Measurements from ENCODE around the gene FARSA. TPM values are rescaled to one million over a fixed set of nuclear protein-coding genes. Genes with fewer than 3 reads are reported as not detected.

Gene FARSA
- total and polyA plus RNA-seq, 2 donors (not counting 3 experiments of a cell fraction or from before 2014, with no cell fraction given) = 51.8 to 77.4 TPM

- no peaks in the 10 kb centered on the region for H4K20me1 ChIP-seq (replicated peaks; ENCODE audit: control insufficient read depth, extremely low read depth, insufficient read depth, low read length)
- ChIA-PET CTCF (no interaction called here), POLR2A (no interaction called here)
- intact Hi-C loops (cut with micrococcal nuclease) (no loop called here), dilution Hi-C loops (cut with MboI; ENCODE audit: extremely low pct_ligation_motif_present, low sequenced_read_pairs) (no loop called here)
- H3K9me1 ChIP-seq (replicated peaks; ENCODE audit: control insufficient read depth, extremely low read depth, insufficient read depth, low read length) = no peaks in the 10 kb centered on the region
- H3K36me3 ChIP-seq (ENCODE audit: control insufficient read depth in 2 of 2, extremely low read depth in 1 of 2, insufficient read depth in 2 of 2, low read length in 2 of 2) = peaks cover 18 to 43% of the 10 kb centered on the region in 2 experiments
- no peak overlapping the region for H3K4me3 ChIP-seq (replicated peaks in 1 of 3; ENCODE audit: insufficient read depth in 1 of 3, low read depth in 1 of 3, low read length in 3 of 3)
- H3K9ac ChIP-seq (replicated peaks; ENCODE audit: extremely low read depth, insufficient read depth, low read length) = no peak overlapping the region
- TF ChIP-seq POLR2AphosphoS5 (IDR thresholded peaks at IDR 0.05; ENCODE audit: insufficient read depth, low read depth, low read length) (no peak), MAX (IDR thresholded peaks at IDR 0.05; ENCODE audit: insufficient read depth, insufficient read length) (no peak), POLR2A (IDR thresholded peaks at IDR 0.05; ENCODE audit: low read depth, low read length) (no peak), FOS (IDR thresholded peaks at IDR 0.05; ENCODE audit: borderline replicate concordance, insufficient read depth, low read length) (no peak), MYC (IDR thresholded peaks at IDR 0.05; ENCODE audit: low read depth, low read length) (no peak), JUN (IDR thresholded peaks at IDR 0.05; ENCODE audit: borderline replicate concordance, insufficient read depth, insufficient read length, low read depth) (no peak), EZH2 (IDR thresholded peaks at IDR 0.05; ENCODE audit: borderline replicate concordance, low read depth, low read length, severe bottlenecking) (no peak), CTCF (IDR thresholded peaks at IDR 0.05; ENCODE audit: extremely low read depth in 1 of 2, insufficient read depth in 1 of 2, low read depth in 1 of 2, low read length in 2 of 2) (no peak), GATA2 (IDR thresholded peaks at IDR 0.05; ENCODE audit: insufficient read depth, insufficient read length, low read depth, low read length) (no peak)
- H3K27ac ChIP-seq (ENCODE audit: insufficient read depth, low read depth, low read length) = no peak overlapping the region
- no peaks in the 10 kb centered on the region for H3K4me1 ChIP-seq (ENCODE audit: control insufficient read depth, extremely low read depth, insufficient read depth, low read length)
- no peaks in the 10 kb centered on the region for H3K27me3 ChIP-seq (ENCODE audit: control insufficient read depth in 2 of 2, insufficient read depth in 2 of 2, low read length in 2 of 2)
- H3K4me2 ChIP-seq (ENCODE audit: insufficient read depth, low read length) = no peak overlapping the region
- FAIRE-seq = no peak
- H3K9me3 ChIP-seq (replicated peaks; ENCODE audit: control insufficient read depth, insufficient read depth, low read length) = no peaks in the 10 kb centered on the region
- H3K79me2 ChIP-seq (ENCODE audit: control insufficient read depth, insufficient read depth, low read length) = no peaks in the 10 kb centered on the region
- no peak overlapping the region for H2AFZ ChIP-seq (ENCODE audit: low read depth, low read length)
- TSS peak; percentile 3 for BruUV-seq (replicated peaks)
- DNase-seq (ENCODE audit: low read depth, low spot score) = no peak
Observed at GRCh38 chr19:12924621-12925310, 8.7 kb downstream of the FARSA start.

All from endothelial cell of umbilical vein (primary cell).